WERI-Rb-1 (cell line): ENCODE measurements around the gene KLHL25.

Experiments
- DNase-seq: peaks from one replicate; pipeline ENCODE4 v3.0.0-alpha.2; 2020
- H3K27ac ChIP-seq: fragments of 250-450 bp; sonication (Bioruptor Pico); 2 replicates; pipeline ENCODE4 v1.5.1; 2020; ENCODE audit warnings: mild to moderate bottlenecking, moderate library complexity
- H3K27me3 ChIP-seq: fragments of 250-450 bp; sonication (Bioruptor Pico); 2 replicates; pipeline ENCODE4 v1.5.1; 2021; ENCODE audit warnings: mild to moderate bottlenecking, low read depth, moderate library complexity; ENCODE audit not compliant: insufficient read depth, severe bottlenecking
- H3K36me3 ChIP-seq: fragments of 250-450 bp; sonication (Bioruptor Pico); 2 replicates; pipeline ENCODE4 v1.5.1; 2020; ENCODE audit warnings: mild to moderate bottlenecking, moderate library complexity
- H3K4me3 ChIP-seq: 2 replicates; pipeline ENCODE4 v1.5.1; 2011; ENCODE audit warnings: low read depth, mild to moderate bottlenecking, control low read depth, low read length
- H3K9me3 ChIP-seq: fragments of 250-450 bp; sonication (Bioruptor Pico); 2 replicates; pipeline ENCODE4 v1.5.1; 2021; ENCODE audit warnings: mild to moderate bottlenecking, moderate library complexity; ENCODE audit not compliant: severe bottlenecking
- CTCF ChIP-seq: IDR thresholded peaks from 2 replicates; pipeline ENCODE4 v1.5.1; 2011; ENCODE audit warnings: low read depth, mild to moderate bottlenecking, control low read depth, inconsistent platforms, low read length

The KLHL25 gene

GRCh38 chr15:85758655-85758978, 36.1 kb downstream of the KLHL25 start:
- no peak for TF ChIP-seq CTCF
- Histone ChIP-seq H3K27me3 (no peaks in the 10 kb centered on the region), H3K9me3 (no peaks in the 10 kb centered on the region), H3K4me3 (no peak overlapping the region), H3K36me3 (no peaks in the 10 kb centered on the region; the same call in none of the 2 replicates), H3K27ac (no peak overlapping the region)
- DNase-seq, result no peak

- Histone ChIP-seq H3K27me3 (no peaks in the 10 kb centered on the region), H3K36me3 (no peaks in the 10 kb centered on the region; the same call in none of the 2 replicates), H3K27ac (no peak overlapping the region), H3K4me3 (no peak overlapping the region), H3K9me3 (no peaks in the 10 kb centered on the region)
- no peak for TF ChIP-seq CTCF
- no peak for DNase-seq
Measured at GRCh38 chr15:85757939-85758654, 36.6 kb downstream of the KLHL25 start.

GRCh38 chr15:85757073-85757938, 37.4 kb downstream of the KLHL25 start:
- DNase-seq, result no peak
- Histone ChIP-seq H3K36me3 (no peaks in the 10 kb centered on the region; the same call in none of the 2 replicates), H3K4me3 (no peak overlapping the region), H3K27ac (no peak overlapping the region), H3K9me3 (no peaks in the 10 kb centered on the region), H3K27me3 (no peaks in the 10 kb centered on the region)
- TF ChIP-seq CTCF, result no peak

- Histone ChIP-seq H3K27me3 (no peaks in the 10 kb centered on the region), H3K9me3 (no peaks in the 10 kb centered on the region), H3K27ac (no peak overlapping the region), H3K4me3 (no peak overlapping the region), H3K36me3 (no peaks in the 10 kb centered on the region; the same call in none of the 2 replicates)
- TF ChIP-seq CTCF, result no peak
- no peak for DNase-seq
Measured at GRCh38 chr15:85756411-85757072, 38.2 kb downstream of the KLHL25 start.

- TF ChIP-seq CTCF, result no peak
- no peaks in the 10 kb centered on the region for H3K27me3 ChIP-seq
- no peaks in the 10 kb centered on the region for H3K9me3 ChIP-seq
- no peak for DNase-seq
- no peak overlapping the region for H3K4me3 ChIP-seq
- no peak overlapping the region for H3K27ac ChIP-seq
- H3K36me3 ChIP-seq, result no peaks in the 10 kb centered on the region; the same call in none of the 2 replicates
Measured at GRCh38 chr15:85755942-85756341, 38.8 kb downstream of the KLHL25 start.
